Ishikawa (cell line): ENCODE data around the gene DCHS1.

Experiments used
- FOXM1 ChIP-seq: IDR thresholded peaks from 2 replicates; pipeline ENCODE4 v1.6.1; 2012; ENCODE audit warnings: low read depth, borderline replicate concordance
- RAD21 ChIP-seq: IDR thresholded peaks from 2 replicates; pipeline ENCODE4 v1.6.1; 2012; ENCODE audit warnings: low read depth
- TAF1 ChIP-seq: IDR thresholded peaks from 2 replicates; pipeline ENCODE4 v1.6.1; 2012; ENCODE audit warnings: low read depth, mild to moderate bottlenecking
- YY1 ChIP-seq: IDR thresholded peaks from 2 replicates; pipeline ENCODE4 v1.6.1; 2012; ENCODE audit warnings: low read depth
- TF ChIP-seq, protein P1 (sequence below): IDR thresholded peaks from 2 replicates; pipeline ENCODE4 v1.6.1; 2012
- TF ChIP-seq, protein P2 (sequence below): IDR thresholded peaks from 2 replicates; pipeline ENCODE4 v1.6.1; 2012

DNA sequence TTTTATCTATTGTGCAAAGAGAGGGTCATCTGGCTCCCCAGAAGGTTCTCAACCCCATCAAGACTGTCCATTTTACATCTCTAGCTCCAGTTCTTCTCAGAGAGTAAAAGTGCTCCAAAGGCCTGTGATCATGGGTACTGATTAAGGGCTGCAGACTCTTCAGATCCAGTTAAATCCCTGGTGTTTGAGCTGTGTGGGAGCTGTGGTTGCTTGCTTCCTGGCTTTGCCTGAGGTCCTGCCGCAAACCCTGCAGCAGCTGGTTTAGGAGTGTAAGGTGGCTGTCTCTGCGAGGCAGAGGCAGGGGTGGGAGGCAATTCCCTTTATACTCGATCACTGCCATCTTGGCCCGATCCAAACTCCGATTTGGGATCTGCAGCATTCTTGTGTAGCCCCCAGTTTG, 26.3 kb upstream of the DCHS1 start:
- TF ChIP-seq RAD21 (no peak), FOXM1 (no peak), TAF1 (no peak), YY1 (no peak)
- TF ChIP-seq, protein P1, sequence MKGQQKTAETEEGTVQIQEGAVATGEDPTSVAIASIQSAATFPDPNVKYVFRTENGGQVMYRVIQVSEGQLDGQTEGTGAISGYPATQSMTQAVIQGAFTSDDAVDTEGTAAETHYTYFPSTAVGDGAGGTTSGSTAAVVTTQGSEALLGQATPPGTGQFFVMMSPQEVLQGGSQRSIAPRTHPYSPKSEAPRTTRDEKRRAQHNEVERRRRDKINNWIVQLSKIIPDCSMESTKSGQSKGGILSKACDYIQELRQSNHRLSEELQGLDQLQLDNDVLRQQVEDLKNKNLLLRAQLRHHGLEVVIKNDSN = no peak
- TF ChIP-seq, protein P2, sequence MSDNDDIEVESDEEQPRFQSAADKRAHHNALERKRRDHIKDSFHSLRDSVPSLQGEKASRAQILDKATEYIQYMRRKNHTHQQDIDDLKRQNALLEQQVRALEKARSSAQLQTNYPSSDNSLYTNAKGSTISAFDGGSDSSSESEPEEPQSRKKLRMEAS = no peak
